ENCODE data around the gene IGSF10.

The IGSF10 gene

DNA sequence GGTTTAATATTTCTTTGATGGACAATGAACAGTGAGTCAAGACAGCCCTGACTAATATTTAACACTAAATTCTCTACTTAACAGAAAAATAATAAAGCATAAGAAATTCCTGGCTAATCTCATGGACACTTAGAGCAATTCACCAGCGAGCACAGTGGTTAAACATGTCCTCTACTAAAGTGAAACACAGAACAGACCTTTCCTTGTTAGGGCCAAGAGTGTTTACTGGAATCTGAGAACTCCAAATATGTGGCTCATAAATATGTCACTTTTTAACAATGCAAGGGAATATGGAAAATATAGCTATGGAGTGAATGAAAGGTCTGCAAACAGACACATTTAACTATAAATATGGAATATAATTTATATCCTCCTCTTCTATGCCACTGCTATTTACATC lies 18.6 kb upstream of the IGSF10 start:
- no peak for DNase-seq (ENCODE audit: low read depth)
- TF ChIP-seq POLR2A (IDR thresholded peaks at IDR 0.05; ENCODE audit: extremely low read depth, insufficient read length) (no peak), MYC (IDR thresholded peaks at IDR 0.05; ENCODE audit: low read depth, low read length) (no peak)
- TF ChIP-seq, protein P1, sequence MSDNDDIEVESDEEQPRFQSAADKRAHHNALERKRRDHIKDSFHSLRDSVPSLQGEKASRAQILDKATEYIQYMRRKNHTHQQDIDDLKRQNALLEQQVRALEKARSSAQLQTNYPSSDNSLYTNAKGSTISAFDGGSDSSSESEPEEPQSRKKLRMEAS (IDR thresholded peaks at IDR 0.05; ENCODE audit: low read depth, low read length), result no peak
- no peak overlapping the region for H3K4me3 ChIP-seq (ENCODE audit: low read depth, low read length)

DNA sequence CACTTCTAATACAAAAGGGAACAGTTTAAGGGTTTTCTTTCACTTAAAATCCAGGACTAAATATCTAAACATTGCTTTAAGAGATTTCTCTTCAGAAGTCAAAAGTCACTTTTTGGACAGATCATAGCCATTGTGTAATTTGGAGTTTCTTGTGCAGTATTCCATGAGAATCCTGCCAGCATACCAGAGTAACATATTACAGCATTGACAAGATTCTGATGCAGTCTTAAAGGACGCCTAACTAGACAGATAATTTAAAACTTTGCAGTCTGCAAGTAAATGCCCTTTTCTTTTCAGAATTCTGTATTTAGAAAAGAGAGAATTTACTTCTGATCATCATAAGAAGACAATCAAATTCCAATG lies 17.5 kb upstream of the IGSF10 start:
- no peak overlapping the region for H3K4me3 ChIP-seq (ENCODE audit: low read depth, low read length)
- no peak for DNase-seq (ENCODE audit: low read depth)
- TF ChIP-seq MYC (IDR thresholded peaks at IDR 0.05; ENCODE audit: low read depth, low read length), result no peak
- TF ChIP-seq, protein P1 (IDR thresholded peaks at IDR 0.05; ENCODE audit: low read depth, low read length), result no peak
- TF ChIP-seq POLR2A (IDR thresholded peaks at IDR 0.05; ENCODE audit: extremely low read depth, insufficient read length), result no peak
- TF ChIP-seq, protein P2, sequence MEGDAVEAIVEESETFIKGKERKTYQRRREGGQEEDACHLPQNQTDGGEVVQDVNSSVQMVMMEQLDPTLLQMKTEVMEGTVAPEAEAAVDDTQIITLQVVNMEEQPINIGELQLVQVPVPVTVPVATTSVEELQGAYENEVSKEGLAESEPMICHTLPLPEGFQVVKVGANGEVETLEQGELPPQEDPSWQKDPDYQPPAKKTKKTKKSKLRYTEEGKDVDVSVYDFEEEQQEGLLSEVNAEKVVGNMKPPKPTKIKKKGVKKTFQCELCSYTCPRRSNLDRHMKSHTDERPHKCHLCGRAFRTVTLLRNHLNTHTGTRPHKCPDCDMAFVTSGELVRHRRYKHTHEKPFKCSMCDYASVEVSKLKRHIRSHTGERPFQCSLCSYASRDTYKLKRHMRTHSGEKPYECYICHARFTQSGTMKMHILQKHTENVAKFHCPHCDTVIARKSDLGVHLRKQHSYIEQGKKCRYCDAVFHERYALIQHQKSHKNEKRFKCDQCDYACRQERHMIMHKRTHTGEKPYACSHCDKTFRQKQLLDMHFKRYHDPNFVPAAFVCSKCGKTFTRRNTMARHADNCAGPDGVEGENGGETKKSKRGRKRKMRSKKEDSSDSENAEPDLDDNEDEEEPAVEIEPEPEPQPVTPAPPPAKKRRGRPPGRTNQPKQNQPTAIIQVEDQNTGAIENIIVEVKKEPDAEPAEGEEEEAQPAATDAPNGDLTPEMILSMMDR (IDR thresholded peaks at IDR 0.05; ENCODE audit: low read depth, low read length), result no peak

DNA sequence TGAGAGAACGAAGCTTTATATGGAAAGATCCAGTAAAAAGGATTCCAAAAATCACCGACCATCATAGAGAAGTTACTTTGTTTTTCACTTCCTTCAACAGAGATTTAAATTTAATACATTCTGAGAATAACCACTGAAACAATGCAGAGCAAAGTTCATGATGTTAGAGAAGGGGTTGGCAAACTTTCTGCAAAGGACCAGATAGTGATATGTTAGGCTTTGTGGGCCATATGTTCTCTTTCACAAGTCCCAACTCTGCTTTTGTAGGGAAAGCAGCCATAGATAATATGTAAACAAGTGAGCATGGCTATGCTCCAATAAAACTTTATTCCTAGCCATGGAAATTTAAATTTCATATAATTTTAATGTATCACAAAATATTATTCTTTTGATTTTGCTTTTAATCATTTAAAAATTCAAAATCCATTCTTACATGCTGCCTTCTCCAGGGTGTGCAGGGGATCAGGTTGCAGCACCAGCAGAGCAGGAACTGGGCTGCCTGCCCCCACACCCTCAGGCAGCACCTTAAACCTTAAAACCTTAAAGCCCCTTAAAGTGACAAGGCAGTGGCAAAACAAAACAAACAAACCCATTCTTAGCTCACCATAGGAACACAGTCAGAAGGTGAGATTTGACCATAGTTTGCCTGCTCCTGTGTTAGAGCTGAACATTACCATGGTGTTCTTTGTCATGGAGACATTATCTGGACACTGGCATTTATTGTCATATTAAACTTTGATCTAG lies 16.9 kb upstream of the IGSF10 start:
- DNase-seq (ENCODE audit: low read depth), result no peak
- no peak overlapping the region for H3K4me3 ChIP-seq (ENCODE audit: low read depth, low read length)
- no peak for TF ChIP-seq MYC (IDR thresholded peaks at IDR 0.05; ENCODE audit: low read depth, low read length)
- TF ChIP-seq, protein P2 (IDR thresholded peaks at IDR 0.05; ENCODE audit: low read depth, low read length), result no peak
- TF ChIP-seq, protein P1 (IDR thresholded peaks at IDR 0.05; ENCODE audit: low read depth, low read length), result no peak
- TF ChIP-seq POLR2A (IDR thresholded peaks at IDR 0.05; ENCODE audit: extremely low read depth, insufficient read length), result no peak

DNA sequence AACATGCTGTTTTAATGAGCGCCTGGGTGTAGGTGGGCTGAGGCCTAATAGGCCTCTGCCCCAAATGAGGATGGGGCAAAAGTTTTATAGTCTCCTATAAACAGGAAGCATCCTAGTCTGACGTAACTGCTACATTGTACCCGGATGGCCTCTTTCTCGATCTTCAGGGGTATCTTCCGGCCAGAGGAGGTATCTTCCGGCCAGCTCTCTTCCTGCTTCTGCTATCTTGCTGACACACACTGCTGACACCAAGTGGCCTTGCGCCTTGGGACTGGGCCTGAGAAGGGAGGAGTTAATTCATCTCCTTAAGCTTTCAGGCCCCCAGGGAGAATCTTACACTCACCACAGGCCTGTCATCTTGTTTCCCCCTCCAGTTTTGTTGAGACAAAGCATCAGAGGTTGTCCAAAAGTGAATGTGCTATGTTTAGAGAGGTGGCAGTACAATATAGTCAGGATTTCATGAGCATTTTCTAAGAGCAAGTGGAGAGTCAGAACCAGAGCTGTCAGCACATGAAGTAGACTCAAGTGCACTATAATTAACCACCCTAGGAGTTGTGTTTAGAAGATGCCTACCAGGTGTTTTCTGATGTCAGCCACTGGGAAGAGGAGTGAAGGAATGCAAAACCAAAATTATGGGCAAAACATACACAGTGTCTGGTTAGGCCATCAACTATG lies 15.6 kb upstream of the IGSF10 start:
- no peak overlapping the region for H3K4me3 ChIP-seq (ENCODE audit: low read depth, low read length)
- TF ChIP-seq POLR2A (IDR thresholded peaks at IDR 0.05; ENCODE audit: extremely low read depth, insufficient read length), result no peak
- TF ChIP-seq, protein P2 (IDR thresholded peaks at IDR 0.05; ENCODE audit: low read depth, low read length), result no peak
- peak; percentile 68 for DNase-seq (ENCODE audit: low read depth)

DNA sequence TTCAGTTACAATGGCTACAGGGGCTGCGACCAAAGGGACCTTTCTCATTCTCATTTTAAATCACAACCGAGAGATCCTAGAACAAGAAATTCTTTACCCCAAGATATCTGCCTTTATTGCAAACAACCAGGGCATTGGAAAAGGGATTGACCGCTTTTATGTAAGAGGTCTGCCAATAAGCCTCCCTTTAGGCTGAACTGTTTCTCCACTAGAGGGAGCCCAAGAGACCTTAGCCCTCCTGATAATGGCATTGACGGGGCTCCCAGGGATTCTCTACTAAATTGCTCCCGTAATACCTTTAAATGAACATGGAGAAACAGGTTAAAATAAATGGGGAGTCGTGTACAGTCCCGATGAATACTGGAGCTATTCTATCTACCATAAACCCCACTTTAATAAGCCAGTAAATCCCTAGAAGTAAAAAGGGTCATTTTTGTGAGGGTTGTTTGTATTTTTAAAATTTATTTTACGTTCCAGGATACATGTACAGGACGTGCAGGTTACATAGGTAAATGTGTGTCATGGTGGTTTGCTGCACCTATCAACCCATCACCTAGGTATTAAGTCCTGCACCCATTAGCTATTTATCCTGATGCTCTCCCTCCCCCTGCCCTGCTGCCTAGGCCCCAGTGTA lies 7.5 kb upstream of the IGSF10 start:
- peak; percentile 72 for DNase-seq (ENCODE audit: low read depth)
- TF ChIP-seq, protein P2 (IDR thresholded peaks at IDR 0.05; ENCODE audit: low read depth, low read length), result peak; percentile 85
- TF ChIP-seq, protein P1 (IDR thresholded peaks at IDR 0.05; ENCODE audit: low read depth, low read length), result no peak
- TF ChIP-seq MYC (IDR thresholded peaks at IDR 0.05; ENCODE audit: low read depth, low read length) (no peak), POLR2A (IDR thresholded peaks at IDR 0.05; ENCODE audit: extremely low read depth, insufficient read length) (no peak)
- no peak overlapping the region for H3K4me3 ChIP-seq (ENCODE audit: low read depth, low read length)

DNA sequence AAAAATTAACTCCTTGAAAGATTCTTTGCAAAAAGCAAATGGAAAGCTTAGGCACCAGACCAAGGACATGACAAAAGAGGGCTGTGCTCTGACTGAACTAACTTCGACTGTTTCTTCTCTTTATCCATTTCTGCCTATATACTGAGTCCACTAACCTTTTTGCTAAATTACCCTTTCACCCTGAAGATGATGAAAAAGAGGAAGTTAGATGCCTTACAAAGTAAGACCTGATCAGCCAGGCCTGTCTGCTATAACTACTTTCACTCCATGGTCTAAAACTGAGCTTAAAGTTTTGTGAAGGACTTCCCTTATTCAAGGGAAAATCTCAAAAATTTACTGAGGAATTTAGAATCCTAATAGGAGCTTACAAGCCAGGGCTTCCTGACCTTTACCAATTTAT lies 6.2 kb upstream of the IGSF10 start:
- no peak overlapping the region for H3K4me3 ChIP-seq (ENCODE audit: low read depth, low read length)
- peak; percentile 52 for DNase-seq (ENCODE audit: low read depth)
- TF ChIP-seq, protein P2 (IDR thresholded peaks at IDR 0.05; ENCODE audit: low read depth, low read length), result no peak
- no peak for TF ChIP-seq POLR2A (IDR thresholded peaks at IDR 0.05; ENCODE audit: extremely low read depth, insufficient read length)
- TF ChIP-seq MYC (IDR thresholded peaks at IDR 0.05; ENCODE audit: low read depth, low read length), result no peak
- TF ChIP-seq, protein P1 (IDR thresholded peaks at IDR 0.05; ENCODE audit: low read depth, low read length), result no peak

Measured in NB4 (cell line).